Measurements from ENCODE around the gene MCCC2. TPM values are rescaled to one million over a fixed set of nuclear protein-coding genes. Genes with fewer than 3 reads are reported as not detected.

The MCCC2 gene
- total RNA-seq, 5 donors from 2014 or later (not counting 1 experiment from before 2014, with no cell fraction given) = 27.2 to 32.8 (median 27.5) TPM

- peaks cover 0 to 15% of the 10 kb centered on the region in 2 experiments for H3K27me3 ChIP-seq (replicated peaks in 1 of 2; ENCODE audit: control insufficient read depth in 2 of 2, extremely low read depth in 1 of 2, insufficient read depth in 2 of 2, low read length in 1 of 2)
- ChIA-PET POLR2A (no interaction called here), CTCF (no interaction called here)
- no peak overlapping the region for H3K27ac ChIP-seq (ENCODE audit: low read length)
- Mint-ChIP-seq H3K4me3 (no peak overlapping the region), H3K4me1 (no peaks in the 10 kb centered on the region), H3K27me3 (peaks cover 59 to 60% of the 10 kb centered on the region in 2 donors), H3K36me3 (no peaks in the 10 kb centered on the region), H3K9me3 (peaks cover 5 to 15% (median 8%) of the 10 kb centered on the region in 3 donors), H3K27ac (no peak overlapping the region)
- no peak for ATAC-seq (replicated peaks in 1 of 4)
- WGBS (ENCODE audit: insufficient coverage) = no CpG with 5 or more reads among the region's 2 CpGs
- DNase-seq = no peak
- no peaks in the 10 kb centered on the region for H3K36me3 ChIP-seq (ENCODE audit: control insufficient read depth in 2 of 2, extremely low read depth in 1 of 2, insufficient read depth in 1 of 2, low read length in 1 of 2)
- H3K4me1 ChIP-seq (ENCODE audit: control insufficient read depth in 1 of 2, extremely low read depth in 1 of 2, insufficient read depth in 2 of 2, low read length in 2 of 2) = no peaks in the 10 kb centered on the region
- H3K9me3 ChIP-seq = no peaks in the 10 kb centered on the region
- H3K4me3 ChIP-seq (ENCODE audit: control insufficient read depth in 1 of 2, extremely low read depth in 1 of 2, low read length in 1 of 2) = no peak overlapping the region
These were observed 93.4 kb downstream of the MCCC2 start for GRCh38 chr5:71680510-71680909.

- Histone ChIP-seq H3K27me3 (replicated peaks in 1 of 2; ENCODE audit: control insufficient read depth in 2 of 2, extremely low read depth in 1 of 2, insufficient read depth in 2 of 2, low read length in 1 of 2) (peaks cover 0 to 15% of the 10 kb centered on the region in 2 experiments), H3K4me1 (ENCODE audit: control insufficient read depth in 1 of 2, extremely low read depth in 1 of 2, insufficient read depth in 2 of 2, low read length in 2 of 2) (no peaks in the 10 kb centered on the region), H3K4me3 (ENCODE audit: control insufficient read depth in 1 of 2, extremely low read depth in 1 of 2, low read length in 1 of 2) (no peak overlapping the region), H3K9me3 (no peaks in the 10 kb centered on the region), H3K36me3 (ENCODE audit: control insufficient read depth in 2 of 2, extremely low read depth in 1 of 2, insufficient read depth in 1 of 2, low read length in 1 of 2) (no peaks in the 10 kb centered on the region), H3K27ac (ENCODE audit: low read length) (no peak overlapping the region)
- no peak for DNase-seq
- Mint-ChIP-seq H3K9me3 (peaks cover 11 to 18% (median 14%) of the 10 kb centered on the region in 3 donors), H3K36me3 (no peaks in the 10 kb centered on the region), H3K4me1 (no peaks in the 10 kb centered on the region), H3K4me3 (no peak overlapping the region), H3K27me3 (peaks cover 61 to 64% of the 10 kb centered on the region in 2 donors), H3K27ac (no peak overlapping the region)
- WGBS (ENCODE audit: insufficient coverage) = 72% methylated on average over 3 of the region's 3 CpGs
- no peak for ATAC-seq (replicated peaks in 1 of 4)
- ChIA-PET CTCF (no interaction called here), POLR2A (no interaction called here)
These were observed 94.2 kb downstream of the MCCC2 start for GRCh38 chr5:71681296-71681695.

GRCh38 chr5:71684309-71684708, 97.2 kb downstream of the MCCC2 start:
- Mint-ChIP-seq H3K9me3 (peaks cover 11 to 19% (median 18%) of the 10 kb centered on the region in 3 donors), H3K27me3 (peaks cover 62 to 65% of the 10 kb centered on the region in 2 donors), H3K4me3 (no peak overlapping the region), H3K36me3 (no peaks in the 10 kb centered on the region), H3K4me1 (no peaks in the 10 kb centered on the region), H3K27ac (no peak overlapping the region)
- ATAC-seq (replicated peaks in 1 of 4) (no peak), DNase-seq (no peak)
- H3K27me3 ChIP-seq (replicated peaks in 1 of 2; ENCODE audit: control insufficient read depth in 2 of 2, extremely low read depth in 1 of 2, insufficient read depth in 2 of 2, low read length in 1 of 2) = peaks cover 0 to 15% of the 10 kb centered on the region in 2 experiments
- no peaks in the 10 kb centered on the region for H3K9me3 ChIP-seq
- H3K4me3 ChIP-seq (ENCODE audit: control insufficient read depth in 1 of 2, extremely low read depth in 1 of 2, low read length in 1 of 2) = no peak overlapping the region
- WGBS (ENCODE audit: insufficient coverage) = 94% methylated on average over 2 of the region's 2 CpGs
- no peaks in the 10 kb centered on the region for H3K4me1 ChIP-seq (ENCODE audit: control insufficient read depth in 1 of 2, extremely low read depth in 1 of 2, insufficient read depth in 2 of 2, low read length in 2 of 2)
- ChIA-PET POLR2A (no interaction called here), CTCF (no interaction called here)
- H3K36me3 ChIP-seq (ENCODE audit: control insufficient read depth in 2 of 2, extremely low read depth in 1 of 2, insufficient read depth in 1 of 2, low read length in 1 of 2) = no peaks in the 10 kb centered on the region
- no peak overlapping the region for H3K27ac ChIP-seq (ENCODE audit: low read length)

GRCh38 chr5:71693828-71694427, 106.8 kb downstream of the MCCC2 start:
- ATAC-seq (replicated peaks in 1 of 4) = no peak
- WGBS (ENCODE audit: insufficient coverage) = 60% methylated on average over 3 of the region's 7 CpGs

GRCh38 chr5:71695071-71695470, 107.9 kb downstream of the MCCC2 start:
- WGBS (ENCODE audit: insufficient coverage) = 92% methylated on average over 8 of the region's 8 CpGs
- peaks cover 6 to 13% of the 10 kb centered on the region in 2 donors for H3K27me3 Mint-ChIP-seq
- POLR2A ChIA-PET = no interaction called here

More at GRCh38 chr5:71693828-71694427, 106.8 kb downstream of the MCCC2 start:
- DNase-seq = no peak
- Histone ChIP-seq H3K27me3 (replicated peaks in 1 of 2; ENCODE audit: control insufficient read depth in 2 of 2, extremely low read depth in 1 of 2, insufficient read depth in 2 of 2, low read length in 1 of 2) (peaks cover 0 to 8% of the 10 kb centered on the region in 2 experiments), H3K9me3 (peaks cover 2% of the 10 kb centered on the region), H3K36me3 (ENCODE audit: control insufficient read depth in 2 of 2, extremely low read depth in 1 of 2, insufficient read depth in 1 of 2, low read length in 1 of 2) (no peaks in the 10 kb centered on the region), H3K4me3 (ENCODE audit: control insufficient read depth in 1 of 2, extremely low read depth in 1 of 2, low read length in 1 of 2) (no peak overlapping the region), H3K27ac (ENCODE audit: low read length) (no peak overlapping the region), H3K4me1 (ENCODE audit: control insufficient read depth in 1 of 2, extremely low read depth in 1 of 2, insufficient read depth in 2 of 2, low read length in 2 of 2) (peaks cover 0 to 4% of the 10 kb centered on the region in 2 experiments)
- no peak overlapping the region for H3K4me3 Mint-ChIP-seq
- H3K27ac Mint-ChIP-seq = no peak overlapping the region
- H3K9me3 Mint-ChIP-seq = no peaks in the 10 kb centered on the region
- ChIA-PET POLR2A (no interaction called here), CTCF (no interaction called here)
- no peaks in the 10 kb centered on the region for H3K36me3 Mint-ChIP-seq
- H3K27me3 Mint-ChIP-seq = peaks cover 6 to 19% of the 10 kb centered on the region in 2 donors
- peaks cover 7 to 12% (median 10%) of the 10 kb centered on the region in 3 donors for H3K4me1 Mint-ChIP-seq

GRCh38 chr5:71695595-71695994, 108.5 kb downstream of the MCCC2 start:
- ATAC-seq (replicated peaks in 1 of 4) (no peak), DNase-seq (no peak)
- H3K27me3 ChIP-seq (replicated peaks in 1 of 2; ENCODE audit: control insufficient read depth in 2 of 2, extremely low read depth in 1 of 2, insufficient read depth in 2 of 2, low read length in 1 of 2) = peaks cover 0 to 8% of the 10 kb centered on the region in 2 experiments
- no peak overlapping the region for H3K4me3 ChIP-seq (ENCODE audit: control insufficient read depth in 1 of 2, extremely low read depth in 1 of 2, low read length in 1 of 2)
- H3K27ac ChIP-seq (ENCODE audit: low read length) = no peak overlapping the region
- Mint-ChIP-seq H3K27me3 (peaks cover 6 to 13% of the 10 kb centered on the region in 2 donors), H3K4me3 (no peak overlapping the region), H3K9me3 (no peaks in the 10 kb centered on the region), H3K36me3 (no peaks in the 10 kb centered on the region), H3K27ac (no peak overlapping the region), H3K4me1 (peaks cover 7 to 12% (median 10%) of the 10 kb centered on the region in 3 donors)
- peaks cover 2% of the 10 kb centered on the region for H3K9me3 ChIP-seq
- ChIA-PET CTCF (no interaction called here), POLR2A (no interaction called here)
- H3K4me1 ChIP-seq (ENCODE audit: control insufficient read depth in 1 of 2, extremely low read depth in 1 of 2, insufficient read depth in 2 of 2, low read length in 2 of 2) = peaks cover 0 to 4% of the 10 kb centered on the region in 2 experiments
- H3K36me3 ChIP-seq (ENCODE audit: control insufficient read depth in 2 of 2, extremely low read depth in 1 of 2, insufficient read depth in 1 of 2, low read length in 1 of 2) = no peaks in the 10 kb centered on the region

More at GRCh38 chr5:71695071-71695470, 107.9 kb downstream of the MCCC2 start:
- no peaks in the 10 kb centered on the region for H3K36me3 ChIP-seq (ENCODE audit: control insufficient read depth in 2 of 2, extremely low read depth in 1 of 2, insufficient read depth in 1 of 2, low read length in 1 of 2)
- peaks cover 0 to 4% of the 10 kb centered on the region in 2 experiments for H3K4me1 ChIP-seq (ENCODE audit: control insufficient read depth in 1 of 2, extremely low read depth in 1 of 2, insufficient read depth in 2 of 2, low read length in 2 of 2)
- no peaks in the 10 kb centered on the region for H3K36me3 Mint-ChIP-seq
- peaks cover 2% of the 10 kb centered on the region for H3K9me3 ChIP-seq
- H3K27ac Mint-ChIP-seq = no peak overlapping the region
- CTCF ChIA-PET = no interaction called here
- peaks cover 0 to 8% of the 10 kb centered on the region in 2 experiments for H3K27me3 ChIP-seq (replicated peaks in 1 of 2; ENCODE audit: control insufficient read depth in 2 of 2, extremely low read depth in 1 of 2, insufficient read depth in 2 of 2, low read length in 1 of 2)
- peaks cover 7 to 12% (median 10%) of the 10 kb centered on the region in 3 donors for H3K4me1 Mint-ChIP-seq
- no peak for DNase-seq
- H3K27ac ChIP-seq (ENCODE audit: low read length) = no peak overlapping the region
- no peak overlapping the region for H3K4me3 ChIP-seq (ENCODE audit: control insufficient read depth in 1 of 2, extremely low read depth in 1 of 2, low read length in 1 of 2)
- H3K9me3 Mint-ChIP-seq = no peaks in the 10 kb centered on the region
- H3K4me3 Mint-ChIP-seq = no peak overlapping the region
- no peak for ATAC-seq (replicated peaks in 1 of 4)

Data from T-cell (primary cell).